Body of pancreas (tissue), 4 donors: ENCODE measurements around the gene TASP1.

Source experiments
- POLR2A ChIP-seq, 3 donors: fragments of 450-650 bp; IDR thresholded peaks; one replicate each; pipeline ENCODE4 v1.6.1; 2016; ENCODE audit warnings: antibody characterized with exemption in 3 of 3, mild to moderate bottlenecking in 2 of 3
- TF ChIP-seq, protein P1 (sequence below), 7 experiments: fragments of 450-650 bp in 4 of 7; fragments of 200-600 bp in 3 of 7; sonication (generic) in 3 of 7; IDR thresholded peaks; one replicate each; pipeline ENCODE4 v1.5.1; 2016 to 2019; ENCODE audit warnings: antibody characterized with exemption in 7 of 7

DNA sequence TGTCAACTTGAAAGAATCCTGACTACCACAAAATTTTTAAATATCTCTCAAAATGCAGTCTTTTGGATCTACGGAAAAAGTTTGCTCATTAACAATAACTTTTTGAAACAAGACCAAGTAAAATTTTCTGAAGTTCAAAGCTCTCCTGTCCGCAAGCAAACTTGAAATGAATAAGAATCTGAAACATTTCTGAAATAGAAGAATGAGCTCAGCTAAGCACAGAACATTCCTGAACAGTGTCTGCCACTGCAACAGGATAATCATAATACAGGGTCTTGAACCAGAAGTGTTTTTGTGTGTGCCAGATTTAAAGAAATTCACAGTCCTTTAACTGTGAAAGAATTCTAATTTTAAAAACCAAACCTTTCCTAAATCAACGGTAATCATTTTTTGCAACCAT is 49.1 kb upstream of the TASP1 start:
- TF ChIP-seq, protein P1, sequence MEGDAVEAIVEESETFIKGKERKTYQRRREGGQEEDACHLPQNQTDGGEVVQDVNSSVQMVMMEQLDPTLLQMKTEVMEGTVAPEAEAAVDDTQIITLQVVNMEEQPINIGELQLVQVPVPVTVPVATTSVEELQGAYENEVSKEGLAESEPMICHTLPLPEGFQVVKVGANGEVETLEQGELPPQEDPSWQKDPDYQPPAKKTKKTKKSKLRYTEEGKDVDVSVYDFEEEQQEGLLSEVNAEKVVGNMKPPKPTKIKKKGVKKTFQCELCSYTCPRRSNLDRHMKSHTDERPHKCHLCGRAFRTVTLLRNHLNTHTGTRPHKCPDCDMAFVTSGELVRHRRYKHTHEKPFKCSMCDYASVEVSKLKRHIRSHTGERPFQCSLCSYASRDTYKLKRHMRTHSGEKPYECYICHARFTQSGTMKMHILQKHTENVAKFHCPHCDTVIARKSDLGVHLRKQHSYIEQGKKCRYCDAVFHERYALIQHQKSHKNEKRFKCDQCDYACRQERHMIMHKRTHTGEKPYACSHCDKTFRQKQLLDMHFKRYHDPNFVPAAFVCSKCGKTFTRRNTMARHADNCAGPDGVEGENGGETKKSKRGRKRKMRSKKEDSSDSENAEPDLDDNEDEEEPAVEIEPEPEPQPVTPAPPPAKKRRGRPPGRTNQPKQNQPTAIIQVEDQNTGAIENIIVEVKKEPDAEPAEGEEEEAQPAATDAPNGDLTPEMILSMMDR (IDR thresholded peaks at IDR 0.05): no peak
- no peak for TF ChIP-seq POLR2A (IDR thresholded peaks at IDR 0.05)
